K562 (cell line): Measurements from ENCODE around the gene TFB2M. TPM values are rescaled to one million over a fixed set of nuclear protein-coding genes. Genes with fewer than 3 reads are reported as not detected.
A peak's percentile ranks its signal among the peaks of the same experiment; 100 is the strongest.

Experiments used
- CXXC5 ChIP-seq: fragments of 250-450 bp; sonication (Bioruptor Pico); IDR thresholded peaks from 2 replicates; pipeline ENCODE4 v1.8.0; 2022; ENCODE audit warnings: inconsistent platforms, mild to moderate bottlenecking, moderate library complexity
- ESRRB ChIP-seq: fragments of 250-450 bp; sonication (Bioruptor Pico); IDR thresholded peaks from 2 replicates; pipeline ENCODE4 v1.5.0; 2020; ENCODE audit warnings: mild to moderate bottlenecking, moderate library complexity, borderline replicate concordance
- EZH2 ChIP-seq: IDR thresholded peaks from 2 replicates; pipeline ENCODE4 v1.6.1; 2012; ENCODE audit warnings: low read depth, mild to moderate bottlenecking, inconsistent platforms, low read length, borderline replicate concordance
- HOXB6 ChIP-seq: fragments of 250-450 bp; sonication (Bioruptor Pico); IDR thresholded peaks from 2 replicates; pipeline ENCODE4 v1.5.1; 2022; ENCODE audit warnings: mild to moderate bottlenecking, borderline replicate concordance
- MCM7 ChIP-seq, 2 experiments: fragments of 450-650 bp; IDR thresholded peaks; 2 replicates each; pipeline ENCODE4 v1.6.1; 2016 to 2018
- NCOA6 ChIP-seq: fragments of 450-650 bp; IDR thresholded peaks from 2 replicates; pipeline ENCODE4 v1.6.1; 2017; ENCODE audit warnings: mild to moderate bottlenecking
- PTTG1 ChIP-seq: fragments of 450-650 bp; IDR thresholded peaks from 2 replicates; pipeline ENCODE4 v1.6.1; 2016; ENCODE audit warnings: low read depth, mild to moderate bottlenecking, missing genetic modification characterization, missing compliant biosample characterization
- SAP30 ChIP-seq: fragments of 200-600 bp; sonication (generic); IDR thresholded peaks from 2 replicates; pipeline ENCODE4 v1.6.1; 2012; ENCODE audit warnings: borderline replicate concordance, low read depth, mild to moderate bottlenecking, moderate library complexity, low read length, control low read depth, inconsistent platforms; ENCODE audit not compliant: insufficient read depth, poor library complexity, severe bottlenecking
- SMARCA5 ChIP-seq: fragments of 450-650 bp; IDR thresholded peaks from 2 replicates; pipeline ENCODE4 v1.6.1; 2016
- TEAD1 ChIP-seq, 2 experiments: fragments of 450-650 bp in 1 of 2; sonication (generic) in 1 of 2; formaldehyde crosslinking; IDR thresholded peaks; 2 replicates each; pipeline versions ENCODE4 v1.4.0 to v1.8.0; 2020 to 2022; ENCODE audit warnings: mild to moderate bottlenecking in 2 of 2, missing genetic modification reagents in 1 of 2
- ZNF217 ChIP-seq: sonication (generic); formaldehyde crosslinking; IDR thresholded peaks from 2 replicates; pipeline ENCODE4 v1.8.0; 2022; ENCODE audit warnings: mild to moderate bottlenecking, missing genetic modification reagents
- polyA plus RNA-seq, 8 experiments: library from polyadenylated mRNA; depleted of rRNA in 4 of 8; stranded (reverse) in 5 of 8; unstranded in 3 of 8; fragments of >200 nt; fragmentation: Nextera tagmentation in 2 of 8; fragmentation: Illumina TruSeq in 1 of 8; extraction: Ambion mirVana in 2 of 8; extraction: Trizol in 1 of 8; gene quantifications; 2 replicates each; pipeline versions ENCODE4 v1.2.1 to v1.2.3, GENCODE V29; 2011 to 2014; ENCODE audit warnings: inconsistent platforms in 1 of 8, missing spikeins in 1 of 8
- total RNA-seq, 7 experiments: library from RNA; depleted of rRNA in 6 of 7; stranded (reverse); fragments of >200 nt in 6 of 7; fragmentation: Illumina TruSeq in 2 of 7; extraction: Trizol in 2 of 7; gene quantifications; 2 replicates each; pipeline versions ENCODE4 v1.2.1 to v1.2.3, GENCODE V29; 2011 to 2021; ENCODE audit warnings: low replicate concordance in 1 of 7
- TF ChIP-seq, protein P1 (sequence below): sonication (generic); formaldehyde crosslinking; IDR thresholded peaks from 2 replicates; pipeline ENCODE4 v1.8.1; 2023; ENCODE audit warnings: mild to moderate bottlenecking, missing genetic modification reagents
- TF ChIP-seq, protein P2 (sequence below): sonication (generic); formaldehyde crosslinking; IDR thresholded peaks from 2 replicates; pipeline ENCODE4 v1.8.0; 2022; ENCODE audit warnings: missing genetic modification reagents, mild to moderate bottlenecking, borderline replicate concordance
- TF ChIP-seq, protein P3 (sequence below): fragments of 450-650 bp; formaldehyde crosslinking; IDR thresholded peaks from 2 replicates; pipeline ENCODE4 v1.4.0; 2020; ENCODE audit warnings: mild to moderate bottlenecking, mixed read lengths
- TF ChIP-seq, protein P4 (sequence below): fragments of 250-450 bp; sonication (Bioruptor Pico); IDR thresholded peaks from 2 replicates; pipeline ENCODE4 v1.5.0; 2022; ENCODE audit warnings: mild to moderate bottlenecking
- TF ChIP-seq, protein P5 (sequence below), 3 experiments: IDR thresholded peaks in 2 of 3; conservative IDR thresholded peaks in 1 of 3; 2 replicates each; pipeline ENCODE4 v1.5.1; 2011 to 2012; ENCODE audit warnings: low read length in 3 of 3, mild to moderate bottlenecking in 3 of 3, control low read depth in 2 of 3, improper control_type of control experiment in 1 of 3, inconsistent platforms in 1 of 3, low read depth in 1 of 3, mixed read lengths in 1 of 3, moderate library complexity in 1 of 3; ENCODE audit not compliant: insufficient read depth in 2 of 3

Gene TFB2M
- total and polyA plus RNA-seq, 9 of the 15 experiments (the other 6 are each of a cell fraction or from before 2014, with no cell fraction given), result 55.1 to 162 (median 70.6) TPM

DNA sequence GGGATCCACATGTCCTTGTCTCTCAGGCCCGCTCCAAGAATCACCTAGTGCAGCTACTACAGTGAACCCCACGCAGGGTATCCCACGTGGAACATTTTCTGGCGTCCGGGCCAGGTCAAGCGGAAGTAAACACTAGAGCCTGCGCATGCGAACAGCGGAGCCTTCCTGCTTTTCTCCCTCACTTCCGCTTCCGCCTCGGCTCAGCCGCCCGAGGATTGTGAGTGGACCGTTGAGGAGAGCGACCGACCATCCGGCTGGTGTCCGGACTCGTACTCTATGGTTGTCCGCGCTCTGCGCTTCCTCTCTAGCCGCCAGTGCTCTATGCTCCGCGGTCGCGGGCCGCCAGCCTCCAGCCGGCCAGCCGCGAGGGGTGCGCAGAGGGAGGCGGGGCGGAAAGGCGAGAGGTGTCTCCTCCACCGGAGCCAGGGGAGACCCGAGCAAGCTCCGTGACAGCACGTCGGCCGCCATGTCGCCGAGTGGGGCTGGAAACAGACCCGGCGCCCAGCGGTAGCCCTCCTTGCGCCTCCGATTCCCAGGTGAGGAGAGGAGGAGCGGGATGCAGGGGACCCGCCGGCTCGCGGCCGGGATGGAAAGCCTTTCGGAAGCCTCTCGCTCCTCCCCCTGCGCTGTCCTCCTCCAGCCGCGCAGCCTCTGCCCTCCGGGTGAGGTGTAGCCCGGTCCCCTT lies at the start of gene TFB2M, which contains the start of gene CNST (continued):
- TF ChIP-seq MCM7 (IDR thresholded peaks at IDR 0.05) (no peak), ESRRB (CRISPR knock-in tag) (no peak), NCOA6 (no peak), SAP30 (peak; percentile 100), CXXC5 (CRISPR knock-in tag) (peak; percentile 93), SMARCA5 (no peak), TEAD1 (CRISPR knock-in tag; IDR thresholded peaks at IDR 0.05) (peak in 1 of 2 experiments; percentile 89; a peak in 1 of 4 replicates), EZH2 (no peak), HOXB6 (no peak), ZNF217 (CRISPR knock-in tag) (no peak), PTTG1 (tag) (no peak)
- TF ChIP-seq, protein P1, sequence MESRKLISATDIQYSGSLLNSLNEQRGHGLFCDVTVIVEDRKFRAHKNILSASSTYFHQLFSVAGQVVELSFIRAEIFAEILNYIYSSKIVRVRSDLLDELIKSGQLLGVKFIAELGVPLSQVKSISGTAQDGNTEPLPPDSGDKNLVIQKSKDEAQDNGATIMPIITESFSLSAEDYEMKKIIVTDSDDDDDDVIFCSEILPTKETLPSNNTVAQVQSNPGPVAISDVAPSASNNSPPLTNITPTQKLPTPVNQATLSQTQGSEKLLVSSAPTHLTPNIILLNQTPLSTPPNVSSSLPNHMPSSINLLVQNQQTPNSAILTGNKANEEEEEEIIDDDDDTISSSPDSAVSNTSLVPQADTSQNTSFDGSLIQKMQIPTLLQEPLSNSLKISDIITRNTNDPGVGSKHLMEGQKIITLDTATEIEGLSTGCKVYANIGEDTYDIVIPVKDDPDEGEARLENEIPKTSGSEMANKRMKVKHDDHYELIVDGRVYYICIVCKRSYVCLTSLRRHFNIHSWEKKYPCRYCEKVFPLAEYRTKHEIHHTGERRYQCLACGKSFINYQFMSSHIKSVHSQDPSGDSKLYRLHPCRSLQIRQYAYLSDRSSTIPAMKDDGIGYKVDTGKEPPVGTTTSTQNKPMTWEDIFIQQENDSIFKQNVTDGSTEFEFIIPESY (CRISPR knock-in tag), result no peak
- TF ChIP-seq, protein P2, sequence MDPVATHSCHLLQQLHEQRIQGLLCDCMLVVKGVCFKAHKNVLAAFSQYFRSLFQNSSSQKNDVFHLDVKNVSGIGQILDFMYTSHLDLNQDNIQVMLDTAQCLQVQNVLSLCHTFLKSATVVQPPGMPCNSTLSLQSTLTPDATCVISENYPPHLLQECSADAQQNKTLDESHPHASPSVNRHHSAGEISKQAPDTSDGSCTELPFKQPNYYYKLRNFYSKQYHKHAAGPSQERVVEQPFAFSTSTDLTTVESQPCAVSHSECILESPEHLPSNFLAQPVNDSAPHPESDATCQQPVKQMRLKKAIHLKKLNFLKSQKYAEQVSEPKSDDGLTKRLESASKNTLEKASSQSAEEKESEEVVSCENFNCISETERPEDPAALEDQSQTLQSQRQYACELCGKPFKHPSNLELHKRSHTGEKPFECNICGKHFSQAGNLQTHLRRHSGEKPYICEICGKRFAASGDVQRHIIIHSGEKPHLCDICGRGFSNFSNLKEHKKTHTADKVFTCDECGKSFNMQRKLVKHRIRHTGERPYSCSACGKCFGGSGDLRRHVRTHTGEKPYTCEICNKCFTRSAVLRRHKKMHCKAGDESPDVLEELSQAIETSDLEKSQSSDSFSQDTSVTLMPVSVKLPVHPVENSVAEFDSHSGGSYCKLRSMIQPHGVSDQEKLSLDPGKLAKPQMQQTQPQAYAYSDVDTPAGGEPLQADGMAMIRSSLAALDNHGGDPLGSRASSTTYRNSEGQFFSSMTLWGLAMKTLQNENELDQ (CRISPR knock-in tag), result no peak
- TF ChIP-seq, protein P3, sequence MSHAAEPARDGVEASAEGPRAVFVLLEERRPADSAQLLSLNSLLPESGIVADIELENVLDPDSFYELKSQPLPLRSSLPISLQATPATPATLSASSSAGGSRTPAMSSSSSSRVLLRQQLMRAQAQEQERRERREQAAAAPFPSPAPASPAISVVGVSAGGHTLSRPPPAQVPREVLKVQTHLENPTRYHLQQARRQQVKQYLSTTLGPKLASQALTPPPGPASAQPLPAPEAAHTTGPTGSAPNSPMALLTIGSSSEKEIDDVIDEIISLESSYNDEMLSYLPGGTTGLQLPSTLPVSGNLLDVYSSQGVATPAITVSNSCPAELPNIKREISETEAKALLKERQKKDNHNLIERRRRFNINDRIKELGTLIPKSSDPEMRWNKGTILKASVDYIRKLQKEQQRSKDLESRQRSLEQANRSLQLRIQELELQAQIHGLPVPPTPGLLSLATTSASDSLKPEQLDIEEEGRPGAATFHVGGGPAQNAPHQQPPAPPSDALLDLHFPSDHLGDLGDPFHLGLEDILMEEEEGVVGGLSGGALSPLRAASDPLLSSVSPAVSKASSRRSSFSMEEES (CRISPR knock-in tag), result no peak
- TF ChIP-seq, protein P4, sequence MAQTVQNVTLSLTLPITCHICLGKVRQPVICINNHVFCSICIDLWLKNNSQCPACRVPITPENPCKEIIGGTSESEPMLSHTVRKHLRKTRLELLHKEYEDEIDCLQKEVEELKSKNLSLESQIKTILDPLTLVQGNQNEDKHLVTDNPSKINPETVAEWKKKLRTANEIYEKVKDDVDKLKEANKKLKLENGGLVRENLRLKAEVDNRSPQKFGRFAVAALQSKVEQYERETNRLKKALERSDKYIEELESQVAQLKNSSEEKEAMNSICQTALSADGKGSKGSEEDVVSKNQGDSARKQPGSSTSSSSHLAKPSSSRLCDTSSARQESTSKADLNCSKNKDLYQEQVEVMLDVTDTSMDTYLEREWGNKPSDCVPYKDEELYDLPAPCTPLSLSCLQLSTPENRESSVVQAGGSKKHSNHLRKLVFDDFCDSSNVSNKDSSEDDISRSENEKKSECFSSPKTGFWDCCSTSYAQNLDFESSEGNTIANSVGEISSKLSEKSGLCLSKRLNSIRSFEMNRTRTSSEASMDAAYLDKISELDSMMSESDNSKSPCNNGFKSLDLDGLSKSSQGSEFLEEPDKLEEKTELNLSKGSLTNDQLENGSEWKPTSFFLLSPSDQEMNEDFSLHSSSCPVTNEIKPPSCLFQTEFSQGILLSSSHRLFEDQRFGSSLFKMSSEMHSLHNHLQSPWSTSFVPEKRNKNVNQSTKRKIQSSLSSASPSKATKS (CRISPR knock-in tag), result no peak
- TF ChIP-seq, protein P5, sequence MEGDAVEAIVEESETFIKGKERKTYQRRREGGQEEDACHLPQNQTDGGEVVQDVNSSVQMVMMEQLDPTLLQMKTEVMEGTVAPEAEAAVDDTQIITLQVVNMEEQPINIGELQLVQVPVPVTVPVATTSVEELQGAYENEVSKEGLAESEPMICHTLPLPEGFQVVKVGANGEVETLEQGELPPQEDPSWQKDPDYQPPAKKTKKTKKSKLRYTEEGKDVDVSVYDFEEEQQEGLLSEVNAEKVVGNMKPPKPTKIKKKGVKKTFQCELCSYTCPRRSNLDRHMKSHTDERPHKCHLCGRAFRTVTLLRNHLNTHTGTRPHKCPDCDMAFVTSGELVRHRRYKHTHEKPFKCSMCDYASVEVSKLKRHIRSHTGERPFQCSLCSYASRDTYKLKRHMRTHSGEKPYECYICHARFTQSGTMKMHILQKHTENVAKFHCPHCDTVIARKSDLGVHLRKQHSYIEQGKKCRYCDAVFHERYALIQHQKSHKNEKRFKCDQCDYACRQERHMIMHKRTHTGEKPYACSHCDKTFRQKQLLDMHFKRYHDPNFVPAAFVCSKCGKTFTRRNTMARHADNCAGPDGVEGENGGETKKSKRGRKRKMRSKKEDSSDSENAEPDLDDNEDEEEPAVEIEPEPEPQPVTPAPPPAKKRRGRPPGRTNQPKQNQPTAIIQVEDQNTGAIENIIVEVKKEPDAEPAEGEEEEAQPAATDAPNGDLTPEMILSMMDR (IDR thresholded peaks at IDR 0.05 in 2 of 3, conservative IDR thresholded peaks at IDR 0.05 in 1 of 3; ENCODE audit: insufficient read depth in 2 of 3, low read depth in 1 of 3, low read length in 3 of 3), result no peak
